Progenitor cell of endocrine pancreas (in vitro differentiated cells): ENCODE data around the gene TNF. TPM values are rescaled to one million over a fixed set of nuclear protein-coding genes. Genes with fewer than 3 reads are reported as not detected.

ENCODE experiments used
- DNase-seq: peaks from one replicate; pipeline ENCODE4 v3.0.0; 2021; ENCODE audit warnings: low spot score; ENCODE audit not compliant: unreplicated experiment
- H3K27ac Mint-ChIP-seq: 2 replicates; pipeline ENCODE4 v1.8.0; 2021; ENCODE audit warnings: mild to moderate bottlenecking, moderate library complexity, mixed read lengths
- H3K27me3 Mint-ChIP-seq: 2 replicates; pipeline ENCODE4 v1.8.0; 2021; ENCODE audit warnings: mixed read lengths
- H3K36me3 Mint-ChIP-seq: 2 replicates; pipeline ENCODE4 v1.8.0; 2022; ENCODE audit warnings: mixed read lengths; ENCODE audit not compliant: insufficient read depth
- H3K4me1 Mint-ChIP-seq: 2 replicates; pipeline ENCODE4 v1.8.0; 2021; ENCODE audit warnings: low read depth, mixed read lengths
- H3K4me3 Mint-ChIP-seq: 2 replicates; pipeline ENCODE4 v1.8.0; 2021; ENCODE audit warnings: low read depth, mild to moderate bottlenecking, moderate library complexity, mixed read lengths
- H3K9me3 Mint-ChIP-seq: 2 replicates; pipeline ENCODE4 v1.8.0; 2021; ENCODE audit warnings: low read depth, mixed read lengths
- CTCF ChIP-seq: fragments of 200-600 bp; sonication (generic); IDR thresholded peaks from one replicate; pipeline ENCODE4 v1.5.0; 2021; ENCODE audit warnings: antibody characterized with exemption, mild to moderate bottlenecking; ENCODE audit not compliant: unreplicated experiment
- total RNA-seq: library from RNA; stranded (reverse); gene quantifications from 2 replicates; pipeline ENCODE4 v1.2.1, GENCODE V29; 2021

TNF gene
- total RNA-seq, 1 donor from 2014 or later, result not detected

DNA sequence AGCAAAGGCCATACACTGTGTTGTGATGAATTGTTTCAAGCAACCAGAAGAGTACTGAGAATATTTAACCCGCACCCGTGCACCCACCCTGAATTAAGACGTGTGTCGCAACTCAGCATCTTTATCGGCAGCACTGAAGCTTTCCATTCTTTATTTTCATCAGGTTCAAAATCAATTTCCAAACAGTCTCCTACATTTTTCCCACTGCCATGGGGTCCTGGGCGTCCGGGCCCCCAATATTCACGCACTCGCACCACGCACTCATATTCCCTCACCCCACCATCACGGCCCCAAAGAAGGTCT lies 5.0 kb downstream of the TNF start:
- Mint-ChIP-seq H3K4me1 (peaks cover 11% of the 10 kb centered on the region), H3K36me3 (no peaks in the 10 kb centered on the region), H3K27me3 (peaks cover 51% of the 10 kb centered on the region), H3K27ac (no peak overlapping the region), H3K4me3 (peak overlapping the region; percentile 92), H3K9me3 (no peaks in the 10 kb centered on the region)
- no peak for TF ChIP-seq CTCF
- DNase-seq, result no peak

GRCh38 chr6:31580807-31581433 lies 5.6 kb downstream of the TNF start:
- peaks cover 49% of the 10 kb centered on the region for H3K27me3 Mint-ChIP-seq
- DNase-seq, result peak; percentile 89
- TF ChIP-seq CTCF, result peak; percentile 100
- H3K4me3 Mint-ChIP-seq, result peak overlapping the region; percentile 92
- peaks cover 11% of the 10 kb centered on the region for H3K4me1 Mint-ChIP-seq
- peak overlapping the region; percentile 92 for H3K27ac Mint-ChIP-seq
- no peaks in the 10 kb centered on the region for H3K9me3 Mint-ChIP-seq
- H3K36me3 Mint-ChIP-seq, result no peaks in the 10 kb centered on the region

GRCh38 chr6:31581434-31582229 lies 6.3 kb downstream of the TNF start:
- Mint-ChIP-seq H3K36me3 (no peaks in the 10 kb centered on the region), H3K27ac (peak overlapping the region; percentile 92), H3K9me3 (no peaks in the 10 kb centered on the region), H3K4me3 (peak overlapping the region; percentile 92), H3K4me1 (peaks cover 11% of the 10 kb centered on the region), H3K27me3 (peaks cover 43% of the 10 kb centered on the region)
- no peak for TF ChIP-seq CTCF
- DNase-seq, result no peak

DNA sequence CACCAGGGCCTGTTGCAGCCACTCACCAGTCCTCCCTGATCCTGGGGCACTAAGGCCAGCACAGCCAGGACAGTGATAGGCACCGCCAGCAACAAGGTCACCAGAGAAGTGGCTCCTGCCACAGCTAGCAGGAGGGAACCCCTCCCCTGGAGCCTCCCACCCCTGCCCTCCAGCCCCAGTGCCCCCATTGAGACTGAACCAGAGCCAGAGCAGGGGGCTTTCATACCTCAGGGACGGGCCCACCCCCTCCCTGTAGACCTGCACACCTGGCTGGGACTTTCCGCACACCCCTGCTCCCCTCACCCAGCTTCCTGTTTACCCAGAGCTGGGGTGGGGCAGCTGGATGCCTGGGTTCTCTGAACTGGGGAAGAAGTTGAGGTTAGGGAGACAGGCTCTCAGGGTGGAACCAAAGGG lies 6.9 kb downstream of the TNF start, which contains the start of gene LTB:
Gene LTB (minus strand): TSS at position 195 of the 414 bp plus-strand sequence. CDS start 7 bp downstream, at position 188.
- no peak for DNase-seq
- no peak for TF ChIP-seq CTCF

GRCh38 chr6:31585491-31585890 lies 10.1 kb downstream of the TNF start:
- H3K4me1 Mint-ChIP-seq, result peaks cover 10% of the 10 kb centered on the region
- peak; percentile 47 for TF ChIP-seq CTCF
- no peaks in the 10 kb centered on the region for H3K9me3 Mint-ChIP-seq
- no peaks in the 10 kb centered on the region for H3K36me3 Mint-ChIP-seq
- peaks cover 38% of the 10 kb centered on the region for H3K27me3 Mint-ChIP-seq
- H3K27ac Mint-ChIP-seq, result no peak overlapping the region
- DNase-seq, result no peak
- no peak overlapping the region for H3K4me3 Mint-ChIP-seq

More for the DNA sequence above, 6.9 kb downstream of the TNF start, which contains the start of gene LTB:
- Mint-ChIP-seq H3K27ac (peak within 1 kb of the TSS; percentile 92), H3K27me3 (peaks cover 45% of the 10 kb centered on the region), H3K4me1 (peaks cover 11% of the 10 kb centered on the region), H3K36me3 (no peaks in the 10 kb centered on the region), H3K9me3 (no peaks in the 10 kb centered on the region), H3K4me3 (peak within 1 kb of the TSS; percentile 92)
